SU-DHL-6 (cell line): ENCODE results near the gene ACVR1.

Source experiments
- EZH2phosphoT487 ChIP-seq: fragments of 200-600 bp; sonication (generic), shearing (Covaris generic); conservative IDR thresholded peaks from 2 replicates; pipeline ENCODE4 v1.6.1; 2018; ENCODE audit warnings: mild to moderate bottlenecking, antibody characterized with exemption, low read length, moderate library complexity, mixed read lengths
- TF ChIP-seq, protein P1 (sequence below): fragments of 200-600 bp; sonication (generic); IDR thresholded peaks from one replicate; pipeline ENCODE4 v1.5.1; 2017; ENCODE audit warnings: antibody characterized with exemption, mild to moderate bottlenecking, low read length, moderate library complexity; ENCODE audit not compliant: insufficient read depth, poor library complexity, severe bottlenecking

DNA sequence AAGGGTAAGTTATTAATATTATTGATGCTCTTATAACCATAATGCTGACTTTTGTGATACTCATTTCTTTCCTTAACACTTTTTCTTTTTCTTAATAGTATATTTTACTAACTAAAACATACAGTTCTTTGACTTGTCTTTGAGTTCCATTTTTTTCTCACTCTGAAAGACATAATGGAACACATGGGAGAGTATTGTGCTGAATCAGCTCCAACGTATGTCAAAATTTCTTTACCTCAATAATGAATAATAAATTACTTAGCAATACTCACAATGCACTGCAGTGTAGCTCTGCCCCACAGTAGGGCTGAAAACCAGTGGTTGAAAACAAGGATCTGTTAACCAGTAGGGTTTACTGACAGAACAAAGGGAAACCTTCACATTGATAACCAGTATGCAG, 40.7 kb downstream of the ACVR1 start:
- TF ChIP-seq, protein P1, sequence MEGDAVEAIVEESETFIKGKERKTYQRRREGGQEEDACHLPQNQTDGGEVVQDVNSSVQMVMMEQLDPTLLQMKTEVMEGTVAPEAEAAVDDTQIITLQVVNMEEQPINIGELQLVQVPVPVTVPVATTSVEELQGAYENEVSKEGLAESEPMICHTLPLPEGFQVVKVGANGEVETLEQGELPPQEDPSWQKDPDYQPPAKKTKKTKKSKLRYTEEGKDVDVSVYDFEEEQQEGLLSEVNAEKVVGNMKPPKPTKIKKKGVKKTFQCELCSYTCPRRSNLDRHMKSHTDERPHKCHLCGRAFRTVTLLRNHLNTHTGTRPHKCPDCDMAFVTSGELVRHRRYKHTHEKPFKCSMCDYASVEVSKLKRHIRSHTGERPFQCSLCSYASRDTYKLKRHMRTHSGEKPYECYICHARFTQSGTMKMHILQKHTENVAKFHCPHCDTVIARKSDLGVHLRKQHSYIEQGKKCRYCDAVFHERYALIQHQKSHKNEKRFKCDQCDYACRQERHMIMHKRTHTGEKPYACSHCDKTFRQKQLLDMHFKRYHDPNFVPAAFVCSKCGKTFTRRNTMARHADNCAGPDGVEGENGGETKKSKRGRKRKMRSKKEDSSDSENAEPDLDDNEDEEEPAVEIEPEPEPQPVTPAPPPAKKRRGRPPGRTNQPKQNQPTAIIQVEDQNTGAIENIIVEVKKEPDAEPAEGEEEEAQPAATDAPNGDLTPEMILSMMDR: no peak
- no peak for TF ChIP-seq EZH2phosphoT487
